Transverse colon (tissue), 4 donors: Measurements from ENCODE around the gene APBA1. TPM values are rescaled to one million over a fixed set of nuclear protein-coding genes. Genes with fewer than 3 reads are reported as not detected.

Source experiments
- DNase-seq: peaks from one replicate; pipeline ENCODE4 v3.0.0-alpha.2; 2019
- H3K27ac ChIP-seq, 4 donors: fragments of 200-600 bp; sonication (generic); 2 replicates each; pipeline ENCODE4 v1.5.1; 2016 to 2018; ENCODE audit warnings: inconsistent platforms in 4 of 4
- H3K27me3 ChIP-seq: fragments of 200-600 bp; sonication (generic); 2 replicates; pipeline ENCODE4 v1.5.1; 2017; ENCODE audit warnings: inconsistent platforms
- H3K36me3 ChIP-seq, 4 donors: fragments of 200-600 bp; sonication (generic); 2 replicates each; pipeline ENCODE4 v1.5.1; 2017 to 2019; ENCODE audit warnings: inconsistent platforms in 4 of 4
- H3K4me1 ChIP-seq, 4 donors: fragments of 200-600 bp; sonication (generic); 2 replicates each; pipeline ENCODE4 v1.5.1; 2017 to 2020; ENCODE audit warnings: inconsistent platforms in 4 of 4
- H3K4me3 ChIP-seq, 4 donors: fragments of 200-600 bp; sonication (generic); 1 replicate in 1 of 4; 2 replicates in 3 of 4; pipeline versions ENCODE4 v1.5.1 to v1.6.1; 2017 to 2019; ENCODE audit warnings: inconsistent platforms in 4 of 4
- H3K9me3 ChIP-seq, 2 donors: fragments of 200-600 bp; sonication (generic); 2 replicates each; pipeline ENCODE4 v1.5.1; 2017 to 2019; ENCODE audit warnings: inconsistent platforms in 2 of 2
- EP300 ChIP-seq: sonication (generic); formaldehyde crosslinking; IDR thresholded peaks from one replicate; pipeline ENCODE4 v1.6.1; 2017; ENCODE audit warnings: antibody characterized with exemption, low read depth
- POLR2A ChIP-seq: fragments of 450-650 bp; IDR thresholded peaks from one replicate; pipeline ENCODE4 v1.6.1; 2016; ENCODE audit warnings: antibody characterized with exemption, mild to moderate bottlenecking, moderate library complexity
- POLR2AphosphoS5 ChIP-seq, 3 donors: sonication (generic); formaldehyde crosslinking; IDR thresholded peaks; one replicate each; pipeline ENCODE4 v1.6.1; 2016; ENCODE audit warnings: antibody characterized with exemption in 3 of 3
- WGBS, 2 donors: methylation state at CpG; one replicate each; pipeline ENCODE4 v1.1.5; 2018; ENCODE audit warnings: low coverage in 1 of 2; 5-methylcytosine and 5-hydroxymethylcytosine counted together
- in situ Hi-C, 4 donors: fragments of 200-750 bp; cut with MboI; loops; one replicate each; pipeline versions ENCODE4 v1.15.0 to v1.15.1; 2017; ENCODE audit warnings: low sequenced_read_pairs in 3 of 4, low pct_ligation_motif_present in 1 of 4, low pct_unique_long_range_greater_than_20kb in 1 of 4
- intact Hi-C: fragments of 100-400 bp; cut with DNase I; formaldehyde crosslinking; loops from one replicate; pipeline ENCODE4 v1.15.1; 2023; ENCODE audit warnings: low total_unique reads
- total RNA-seq, 4 donors: library from RNA; depleted of rRNA; stranded (reverse); fragments of >200 nt; gene quantifications; one replicate each; pipeline ENCODE4 v1.1.0, GENCODE V29; 2016
- TF ChIP-seq, protein P1 (sequence below), 5 experiments: fragments of 200-600 bp in 3 of 5; fragments of 450-650 bp in 2 of 5; sonication (generic) in 3 of 5; IDR thresholded peaks; 1 replicate in 2 of 5; 2 replicates in 3 of 5; pipeline ENCODE4 v1.5.1; 2016 to 2017; ENCODE audit warnings: antibody characterized with exemption in 5 of 5, inconsistent platforms in 3 of 5, mild to moderate bottlenecking in 2 of 5, moderate library complexity in 1 of 5

The APBA1 gene
- total RNA-seq, 4 donors from 2014 or later, result 7.6 to 11.6 (median 10.2) TPM

DNA sequence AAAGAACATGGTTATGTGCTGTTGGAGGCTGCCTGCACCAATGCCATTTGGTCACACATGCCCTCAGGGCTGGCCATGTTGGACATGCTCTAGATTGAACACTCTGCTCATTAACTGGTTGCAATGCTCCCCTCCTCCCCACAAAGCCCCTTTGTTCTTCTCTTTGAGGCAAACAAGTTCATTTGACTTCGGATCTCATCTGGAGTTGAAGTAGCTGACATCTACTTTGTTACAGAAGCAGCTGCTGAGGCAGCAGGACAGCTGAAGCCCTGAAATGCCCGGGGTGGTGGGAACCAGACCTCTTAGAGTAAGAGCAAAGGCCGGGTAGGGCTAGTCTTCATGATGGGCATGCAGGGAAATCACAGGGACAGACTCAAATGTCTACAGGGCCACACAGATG lies 123.5 kb downstream of the APBA1 start:
- Histone ChIP-seq H3K36me3 (no peaks in the 10 kb centered on the region), H3K27me3 (no peaks in the 10 kb centered on the region), H3K9me3 (no peaks in the 10 kb centered on the region), H3K4me1 (peaks cover 0 to 3% (median 0%) of the 10 kb centered on the region in 4 donors), H3K4me3 (no peak overlapping the region), H3K27ac (no peak overlapping the region)
- TF ChIP-seq, protein P1, sequence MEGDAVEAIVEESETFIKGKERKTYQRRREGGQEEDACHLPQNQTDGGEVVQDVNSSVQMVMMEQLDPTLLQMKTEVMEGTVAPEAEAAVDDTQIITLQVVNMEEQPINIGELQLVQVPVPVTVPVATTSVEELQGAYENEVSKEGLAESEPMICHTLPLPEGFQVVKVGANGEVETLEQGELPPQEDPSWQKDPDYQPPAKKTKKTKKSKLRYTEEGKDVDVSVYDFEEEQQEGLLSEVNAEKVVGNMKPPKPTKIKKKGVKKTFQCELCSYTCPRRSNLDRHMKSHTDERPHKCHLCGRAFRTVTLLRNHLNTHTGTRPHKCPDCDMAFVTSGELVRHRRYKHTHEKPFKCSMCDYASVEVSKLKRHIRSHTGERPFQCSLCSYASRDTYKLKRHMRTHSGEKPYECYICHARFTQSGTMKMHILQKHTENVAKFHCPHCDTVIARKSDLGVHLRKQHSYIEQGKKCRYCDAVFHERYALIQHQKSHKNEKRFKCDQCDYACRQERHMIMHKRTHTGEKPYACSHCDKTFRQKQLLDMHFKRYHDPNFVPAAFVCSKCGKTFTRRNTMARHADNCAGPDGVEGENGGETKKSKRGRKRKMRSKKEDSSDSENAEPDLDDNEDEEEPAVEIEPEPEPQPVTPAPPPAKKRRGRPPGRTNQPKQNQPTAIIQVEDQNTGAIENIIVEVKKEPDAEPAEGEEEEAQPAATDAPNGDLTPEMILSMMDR (IDR thresholded peaks at IDR 0.05), result no peak
- TF ChIP-seq POLR2AphosphoS5 (IDR thresholded peaks at IDR 0.05), result no peak
- no peak for TF ChIP-seq EP300
- no peak for TF ChIP-seq POLR2A
- DNase-seq, result no peak
- in situ Hi-C loops (loop anchor here in 3 of 4 donors (5.0 to 10.0 kb wide), 2 partner anchors 124 to 126 kb away; no protein-coding TSS in a partner anchor), intact Hi-C loops (loop anchor here (10.0 kb wide), 1 partner anchor 124 kb away; no protein-coding TSS in a partner anchor)
- 73 to 86% methylated on average over 1 to 3 of the region's 3 CpGs for WGBS, 2 donors

DNA sequence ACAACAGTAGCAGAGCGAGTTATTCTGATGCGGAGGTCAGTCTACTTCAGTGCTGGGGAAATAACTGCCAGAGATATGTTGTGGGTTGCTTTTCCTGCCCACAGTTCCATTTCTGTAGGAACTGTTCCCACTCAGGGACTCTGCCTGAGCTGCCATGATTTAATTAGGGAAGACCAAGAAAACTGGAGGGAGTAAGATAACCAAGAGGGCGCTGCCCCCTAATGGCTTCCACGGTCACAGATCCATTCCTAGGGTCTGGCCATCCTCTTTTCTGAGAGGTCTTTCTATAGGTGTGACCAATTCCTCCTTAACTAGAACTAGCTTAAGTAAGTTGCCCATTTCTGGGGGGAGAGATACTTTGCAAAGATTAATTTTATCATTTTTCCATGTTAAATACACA lies 125.9 kb downstream of the APBA1 start:
- WGBS, 2 donors, result 75 to 79% methylated on average over 4 of the region's 4 CpGs
- TF ChIP-seq EP300, result no peak
- TF ChIP-seq, protein P1 (IDR thresholded peaks at IDR 0.05), result peak in 3 of 5 experiments; percentile 14 to 30 (median 16)
- Histone ChIP-seq H3K9me3 (no peaks in the 10 kb centered on the region), H3K27me3 (no peaks in the 10 kb centered on the region), H3K27ac (no peak overlapping the region), H3K36me3 (no peaks in the 10 kb centered on the region), H3K4me3 (no peak overlapping the region), H3K4me1 (peaks cover 0 to 3% (median 0%) of the 10 kb centered on the region in 4 donors)
- in situ Hi-C loops (loop anchor here in 3 of 4 donors (5.0 to 10.0 kb wide), 2 partner anchors 121 to 124 kb away; no protein-coding TSS in a partner anchor), intact Hi-C loops (loop anchor here (10.0 kb wide), 1 partner anchor 121 kb away; no protein-coding TSS in a partner anchor)
- peak; percentile 22 for DNase-seq

DNA sequence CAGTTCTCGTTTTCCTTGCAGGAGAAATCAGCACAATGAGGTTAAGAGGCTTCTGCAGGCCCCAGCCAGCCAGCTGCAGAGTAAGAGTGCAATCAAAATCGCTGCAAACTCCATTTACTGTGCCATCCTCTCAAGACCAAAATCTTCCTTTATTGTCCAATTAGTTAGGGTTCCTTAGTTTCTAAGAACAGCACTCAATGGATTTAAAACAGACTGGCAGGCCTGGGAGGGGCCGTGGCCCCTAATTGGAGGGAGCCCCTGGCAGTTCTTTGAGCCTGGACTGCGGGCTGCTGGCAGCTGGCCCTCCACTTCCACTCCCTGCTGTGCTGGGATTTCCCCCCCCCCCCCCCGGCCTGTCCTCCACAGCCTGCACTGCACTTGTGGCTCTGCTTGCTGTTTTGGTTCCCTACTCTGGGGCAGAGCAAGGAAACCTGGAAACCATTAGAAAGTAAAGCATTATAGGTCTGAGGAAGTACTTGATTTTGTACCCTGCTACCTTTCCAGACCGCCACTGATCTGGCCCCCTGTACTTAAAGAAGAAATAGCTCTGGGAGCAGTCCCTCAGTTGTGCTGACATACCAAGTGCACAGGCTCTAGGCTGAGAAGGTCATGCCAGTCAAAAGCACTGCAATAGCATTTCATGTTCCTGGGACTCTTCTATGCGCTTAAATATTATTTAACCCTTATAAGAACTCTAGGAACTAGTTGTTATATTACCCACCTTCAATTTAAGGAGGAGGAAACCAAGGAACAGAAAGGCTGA lies 129.0 kb downstream of the APBA1 start:
- Histone ChIP-seq H3K4me3 (no peak overlapping the region), H3K27me3 (no peaks in the 10 kb centered on the region), H3K27ac (no peak overlapping the region), H3K36me3 (no peaks in the 10 kb centered on the region), H3K4me1 (no peaks in the 10 kb centered on the region), H3K9me3 (no peaks in the 10 kb centered on the region)
- 37 to 70% methylated on average over 2 to 7 of the region's 7 CpGs for WGBS, 2 donors
- DNase-seq, result no peak
- intact Hi-C loops, result loop anchor here (10.0 kb wide), 1 partner anchor 118 kb away; no protein-coding TSS in a partner anchor
- in situ Hi-C loops, result loop anchor here in 2 of 4 donors (10.0 kb wide), 1 partner anchor 118 kb away; no protein-coding TSS in a partner anchor
- TF ChIP-seq, protein P1 (IDR thresholded peaks at IDR 0.05), result no peak
- TF ChIP-seq POLR2A, result no peak
- TF ChIP-seq POLR2AphosphoS5 (IDR thresholded peaks at IDR 0.05), result no peak
- no peak for TF ChIP-seq EP300

DNA sequence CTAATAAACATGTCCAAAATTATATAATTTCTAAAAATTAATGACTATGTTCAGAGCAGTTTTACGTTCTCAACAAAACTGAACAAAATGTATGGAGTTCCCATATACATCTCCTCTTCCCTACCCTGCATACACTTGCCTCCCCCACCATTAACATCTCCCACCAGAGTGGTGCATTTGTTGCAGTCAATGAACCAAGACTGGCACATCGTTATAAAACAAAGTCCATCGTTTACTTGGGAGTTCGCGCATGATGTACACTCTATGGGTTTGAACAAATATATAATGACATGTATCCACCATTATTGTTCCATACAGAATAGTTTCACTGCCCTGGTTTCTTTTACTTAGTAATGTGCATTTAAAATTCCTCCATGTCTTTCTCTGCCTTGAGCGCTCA lies 130.1 kb downstream of the APBA1 start:
- Histone ChIP-seq H3K4me1 (no peaks in the 10 kb centered on the region), H3K9me3 (no peaks in the 10 kb centered on the region), H3K27ac (no peak overlapping the region), H3K4me3 (no peak overlapping the region), H3K36me3 (no peaks in the 10 kb centered on the region), H3K27me3 (no peaks in the 10 kb centered on the region)
- intact Hi-C loops (loop anchor here (10.0 kb wide), 1 partner anchor 117 kb away; no protein-coding TSS in a partner anchor), in situ Hi-C loops (loop anchor here in 2 of 4 donors (10.0 kb wide), 1 partner anchor 117 kb away; no protein-coding TSS in a partner anchor)
- no peak for DNase-seq
- 85 to 93% methylated on average over 6 of the region's 6 CpGs for WGBS, 2 donors
- TF ChIP-seq POLR2A (no peak), POLR2AphosphoS5 (IDR thresholded peaks at IDR 0.05) (no peak), EP300 (no peak)
- TF ChIP-seq, protein P1 (IDR thresholded peaks at IDR 0.05), result no peak
